RCC 7860 (cell line): ENCODE results near the gene FEN1.

Experiments used
- DNase-seq: peaks from one replicate; pipeline ENCODE4 v3.0.0-alpha.2; 2015; ENCODE audit warnings: low spot score
- FAIRE-seq: peaks from 2 replicates; lab custom pipeline; 2012; peaks lifted over from hg19 to GRCh38; lab: Jason Lieb, UNC

The FEN1 gene

DNA sequence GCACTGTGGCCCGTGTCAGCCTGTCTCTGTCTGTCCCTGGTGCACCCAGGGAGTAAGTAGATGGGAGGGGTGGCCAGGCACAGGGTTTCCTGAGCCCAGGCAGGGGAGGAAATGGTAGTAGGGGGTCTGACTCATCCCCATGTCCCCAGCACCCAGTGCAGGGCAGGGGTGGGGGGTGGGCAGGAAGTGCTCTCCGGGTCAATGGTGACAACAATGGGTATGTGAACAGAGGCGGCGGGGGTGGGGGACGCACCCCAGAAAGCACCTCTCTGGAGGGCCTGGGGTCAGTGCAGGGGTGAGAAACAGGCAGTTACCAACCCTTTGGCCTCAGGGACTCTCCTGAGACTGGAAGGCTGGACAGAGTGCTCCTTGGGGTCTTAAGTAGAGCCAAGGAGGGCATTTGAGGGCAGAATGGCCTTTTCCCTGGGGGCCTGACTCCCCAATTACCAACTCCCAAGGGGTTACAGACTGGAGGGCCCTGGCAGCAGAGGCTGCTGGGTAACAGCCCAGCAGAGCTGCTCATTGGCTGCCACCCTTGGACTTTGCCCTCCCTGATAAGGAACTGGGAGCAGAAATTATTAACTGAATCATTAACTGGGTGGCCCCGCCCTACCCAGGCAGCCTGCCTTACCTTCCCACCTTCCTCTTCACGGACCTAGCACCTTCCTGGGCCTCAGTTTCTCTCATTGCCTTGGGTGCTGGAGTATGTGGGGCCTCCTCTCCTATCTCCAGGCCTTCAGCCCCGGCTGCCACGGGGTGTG, 36.1 kb upstream of the FEN1 start:
- FAIRE-seq (peak; percentile 63), DNase-seq (peak; percentile 82)

DNA sequence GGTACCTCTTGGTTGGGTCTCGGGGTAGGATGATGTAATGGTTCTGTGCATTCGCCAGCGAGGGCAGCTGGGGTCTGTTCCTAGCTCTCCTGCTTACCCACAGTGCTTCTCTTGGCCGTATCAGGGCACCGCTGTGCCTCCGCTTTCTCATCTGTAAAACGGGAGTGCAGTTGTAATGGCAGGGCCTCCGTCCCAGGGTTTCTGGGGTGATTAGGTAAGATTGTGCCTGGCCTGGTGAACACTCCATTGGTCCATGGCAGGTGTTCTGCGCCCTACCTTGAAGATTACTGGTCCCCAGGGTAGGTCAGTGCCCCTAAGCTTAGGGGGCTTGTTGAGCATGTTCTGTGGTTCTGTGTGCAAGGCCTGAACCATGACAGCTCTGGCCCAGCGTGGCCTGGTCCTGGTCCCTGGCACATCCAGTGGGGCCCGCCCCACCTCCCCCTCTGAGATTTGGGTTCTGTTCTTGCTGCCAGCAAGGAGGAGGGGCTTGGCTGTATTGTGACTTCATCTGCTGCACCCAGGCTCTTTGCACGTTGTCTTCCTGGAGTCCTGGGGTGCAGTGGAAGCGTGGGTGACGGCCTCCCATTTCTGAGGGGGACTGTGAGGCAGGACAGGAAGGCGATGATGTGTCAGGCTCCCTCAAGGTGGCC, 35.4 kb upstream of the FEN1 start:
- FAIRE-seq, result no peak
- no peak for DNase-seq

DNA sequence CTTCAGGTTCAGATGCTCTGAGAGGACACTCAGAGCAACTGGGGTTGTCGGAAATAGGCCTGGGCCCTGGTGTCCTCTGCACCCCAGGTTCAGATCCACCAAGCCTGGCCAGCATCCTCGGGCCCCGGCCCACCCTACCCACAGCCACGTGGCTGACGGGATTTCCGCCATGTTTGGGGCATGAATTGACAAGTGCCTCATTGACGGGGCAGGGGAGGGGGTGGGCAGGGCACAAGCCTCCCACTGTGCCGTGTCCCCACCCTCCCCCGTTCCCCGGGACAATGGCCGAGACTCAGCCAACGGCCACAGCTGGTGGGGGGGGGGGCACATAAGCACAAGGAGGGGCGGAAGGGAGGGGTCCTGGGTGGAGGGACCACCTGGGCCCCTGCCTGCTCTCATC, 31.8 kb upstream of the FEN1 start:
- no peak for FAIRE-seq
- no peak for DNase-seq

DNA sequence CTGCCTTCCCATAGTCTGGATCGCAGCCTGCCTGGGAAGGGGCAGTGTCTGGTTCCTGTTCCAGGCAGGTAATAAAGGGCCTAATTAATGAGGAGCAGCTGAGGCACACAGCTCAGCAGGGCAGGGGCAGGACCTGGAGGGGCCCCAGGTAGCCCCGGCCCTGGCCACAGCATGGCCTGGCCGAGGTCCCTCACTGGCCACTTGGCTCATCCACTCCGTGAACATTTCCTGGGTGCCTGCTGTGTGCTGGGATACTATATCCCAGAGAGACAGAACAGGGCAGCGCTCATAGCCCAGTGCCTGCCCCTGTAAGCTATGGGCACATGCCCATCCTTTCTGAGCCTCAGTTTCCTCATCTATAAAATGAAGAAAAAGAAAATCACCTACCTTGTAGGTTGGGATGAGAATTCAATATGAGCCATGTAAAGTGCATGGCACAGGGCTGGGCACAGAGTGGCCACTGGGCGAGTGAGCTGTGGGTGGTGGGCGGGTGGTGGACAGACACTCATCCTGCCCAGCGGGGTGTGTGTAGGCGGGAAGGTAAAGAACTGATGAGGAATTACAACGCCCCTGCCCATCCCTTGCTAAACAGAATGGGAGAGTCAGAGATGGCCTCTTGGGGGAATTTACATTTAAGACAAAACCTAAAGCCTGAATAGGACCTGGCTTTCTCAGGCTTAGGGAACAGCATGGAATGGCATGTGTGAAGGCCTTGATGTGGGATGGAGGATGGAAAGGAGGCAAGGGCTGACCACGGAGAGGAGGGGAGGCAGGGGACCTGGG, 31.1 kb upstream of the FEN1 start:
- DNase-seq (no peak), FAIRE-seq (no peak)

DNA sequence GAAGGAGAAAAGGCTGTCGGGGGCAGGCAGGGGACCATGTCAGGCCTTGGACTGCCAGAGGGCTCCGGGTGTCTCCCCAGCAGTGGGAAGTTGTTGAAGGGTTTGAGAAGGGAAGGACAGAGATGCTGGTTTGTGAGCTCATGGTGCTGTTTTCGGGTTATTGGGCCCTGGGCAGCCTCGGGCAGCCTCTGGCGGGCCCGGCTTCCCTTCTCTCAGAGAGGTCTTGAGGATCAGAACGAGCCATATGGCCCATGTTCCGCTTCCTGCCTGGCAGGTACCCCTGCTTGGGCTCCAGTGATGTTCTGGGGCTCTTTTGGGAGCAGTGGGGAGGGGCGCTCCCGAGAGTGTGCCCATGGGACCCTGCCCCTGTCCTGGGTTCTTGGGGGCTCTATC, 30.5 kb upstream of the FEN1 start:
- FAIRE-seq (no peak), DNase-seq (no peak)

DNA sequence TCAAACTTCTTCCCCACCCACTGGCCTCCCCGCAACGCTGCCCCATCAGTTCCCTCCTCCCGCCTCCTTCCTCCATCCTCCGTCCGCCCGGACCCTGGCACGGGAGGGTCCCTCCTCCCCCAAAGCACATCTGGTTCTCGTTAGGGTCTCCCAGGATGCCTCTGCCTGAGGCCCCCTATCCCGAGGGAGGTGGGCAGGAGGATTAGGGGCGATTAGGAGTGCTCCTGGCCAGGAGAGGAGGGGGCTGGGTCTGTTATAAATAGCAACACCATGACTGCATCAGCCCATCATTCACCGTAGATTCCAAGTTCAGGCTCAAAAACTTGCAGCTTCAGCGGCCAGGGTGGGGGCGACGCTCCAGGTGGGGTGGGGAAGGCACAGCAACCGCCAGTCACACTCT, 29.9 kb upstream of the FEN1 start:
- no peak for FAIRE-seq
- DNase-seq, result no peak

DNA sequence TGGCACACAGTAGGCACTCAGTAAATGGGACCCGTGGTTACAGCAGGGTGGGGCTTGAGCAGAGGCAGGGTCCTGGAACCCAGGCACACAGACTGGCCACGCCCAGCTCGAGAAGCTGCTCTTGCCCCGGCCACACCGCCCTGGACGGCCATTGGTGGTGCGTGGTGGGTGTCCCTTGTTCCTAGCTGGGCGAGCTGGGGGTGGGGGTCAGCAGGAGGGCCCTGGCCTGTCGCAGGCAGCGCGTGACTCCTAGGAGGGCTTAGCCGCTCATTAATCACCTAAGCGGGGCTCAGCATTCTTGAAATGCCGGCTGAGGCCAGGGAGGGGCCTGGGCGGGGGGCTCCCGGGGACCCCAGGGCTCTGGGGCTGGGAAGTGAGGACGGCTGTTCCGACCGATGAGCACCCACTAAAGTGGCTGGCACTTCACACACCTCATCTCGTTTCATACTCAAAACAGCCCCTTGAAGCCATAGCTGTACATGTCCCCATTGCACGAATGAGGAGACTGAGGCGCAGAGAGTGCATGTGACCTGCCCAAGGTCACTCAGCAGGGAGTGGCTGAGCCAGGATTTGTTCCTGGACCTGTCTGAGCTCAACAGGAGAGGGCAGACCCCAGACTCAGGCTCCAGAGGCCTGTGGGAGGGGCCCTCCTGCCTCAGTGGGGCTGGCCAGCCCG, 28.6 kb upstream of the FEN1 start:
- FAIRE-seq, result no peak
- no peak for DNase-seq

DNA sequence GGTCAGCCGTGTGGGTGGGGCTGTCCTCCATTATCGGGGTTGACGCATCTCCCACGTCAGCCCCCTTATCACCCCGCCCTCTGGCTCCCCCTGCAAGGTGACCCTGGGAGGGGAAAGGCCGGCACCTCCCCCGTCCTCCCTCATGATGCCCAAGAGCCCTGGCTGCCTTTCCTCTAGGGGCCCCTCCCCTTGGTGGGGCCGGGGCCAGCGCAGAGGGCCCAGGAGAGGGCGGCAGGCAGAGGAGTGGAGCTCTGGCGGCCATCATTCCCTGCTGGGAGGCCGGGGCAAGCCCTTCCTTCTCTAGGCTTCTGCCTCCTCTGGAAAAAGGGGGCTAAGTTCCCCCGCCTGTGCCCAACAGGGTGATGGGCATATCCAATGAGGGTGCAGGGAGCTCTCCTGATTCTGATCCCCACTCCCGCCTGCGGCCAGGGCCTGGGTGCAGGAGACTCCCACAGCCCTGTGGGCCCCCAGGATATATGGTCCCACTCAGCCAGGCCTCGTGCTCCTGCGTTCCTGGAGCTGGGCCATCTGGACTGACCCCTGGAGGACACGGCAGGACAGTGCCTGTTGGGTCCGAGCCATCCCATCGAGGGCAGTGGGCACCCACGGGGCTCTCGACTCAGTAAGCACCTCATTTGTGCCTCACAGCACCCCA, 28.0 kb upstream of the FEN1 start:
- no peak for DNase-seq
- FAIRE-seq, result no peak

DNA sequence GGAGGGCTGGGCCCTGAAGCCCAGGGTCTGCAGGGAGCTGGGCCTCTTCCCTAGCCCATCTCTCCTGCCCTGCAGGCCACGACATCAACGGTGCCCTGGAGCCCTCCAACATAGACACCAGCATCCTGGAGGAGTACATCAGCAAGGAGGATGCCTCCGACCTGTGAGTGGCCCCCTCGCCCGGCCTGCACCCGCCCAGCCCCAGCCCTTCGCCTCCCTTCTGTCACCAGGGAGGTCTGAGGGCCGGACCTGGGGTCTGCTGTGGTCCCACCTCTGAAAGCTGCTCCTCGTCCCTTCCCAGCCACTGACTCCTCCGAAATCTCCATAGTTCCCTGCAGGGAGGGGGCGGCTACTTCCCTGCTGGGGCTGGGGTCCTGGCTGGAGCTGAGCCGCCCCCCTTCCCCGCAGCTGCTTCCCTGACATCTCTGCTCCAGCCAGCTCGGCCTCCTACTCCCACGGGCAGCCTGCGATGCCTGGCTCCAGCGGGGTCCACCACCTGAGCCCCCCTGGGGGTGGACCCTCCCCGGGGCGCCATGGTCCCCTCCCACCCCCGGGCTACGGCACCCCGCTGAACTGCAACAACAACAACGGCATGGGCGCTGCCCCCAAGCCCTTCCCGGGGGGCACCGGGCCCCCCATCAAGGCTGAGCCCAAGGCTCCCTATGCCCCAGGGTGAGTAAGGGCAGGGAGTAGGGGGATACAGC, 27.0 kb upstream of the FEN1 start:
- no peak for DNase-seq
- no peak for FAIRE-seq

DNA sequence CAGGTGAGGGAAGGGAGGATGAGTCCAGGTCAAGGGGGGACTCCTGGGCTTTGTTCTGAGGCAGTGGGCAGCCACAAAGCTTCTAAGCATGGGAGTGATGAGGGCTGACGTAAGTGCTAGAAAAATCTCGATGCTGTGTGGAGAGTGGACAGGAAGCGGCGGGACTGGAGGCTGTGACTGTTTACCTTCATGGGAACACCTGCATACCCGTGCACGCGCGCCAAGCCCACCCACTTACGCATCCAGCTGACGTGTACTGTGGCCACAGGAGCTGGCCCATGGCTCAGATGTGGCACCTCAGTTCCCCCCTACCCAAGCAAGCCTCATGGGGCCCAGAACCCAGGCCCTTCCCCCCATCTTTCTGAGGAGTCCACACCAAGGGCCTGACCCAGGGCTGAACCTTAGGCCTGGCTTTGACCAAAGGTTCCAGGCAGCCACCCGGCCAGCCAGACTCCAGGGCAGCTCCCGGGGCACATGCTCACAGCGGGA, 26.3 kb upstream of the FEN1 start:
- DNase-seq (no peak), FAIRE-seq (no peak)

DNA sequence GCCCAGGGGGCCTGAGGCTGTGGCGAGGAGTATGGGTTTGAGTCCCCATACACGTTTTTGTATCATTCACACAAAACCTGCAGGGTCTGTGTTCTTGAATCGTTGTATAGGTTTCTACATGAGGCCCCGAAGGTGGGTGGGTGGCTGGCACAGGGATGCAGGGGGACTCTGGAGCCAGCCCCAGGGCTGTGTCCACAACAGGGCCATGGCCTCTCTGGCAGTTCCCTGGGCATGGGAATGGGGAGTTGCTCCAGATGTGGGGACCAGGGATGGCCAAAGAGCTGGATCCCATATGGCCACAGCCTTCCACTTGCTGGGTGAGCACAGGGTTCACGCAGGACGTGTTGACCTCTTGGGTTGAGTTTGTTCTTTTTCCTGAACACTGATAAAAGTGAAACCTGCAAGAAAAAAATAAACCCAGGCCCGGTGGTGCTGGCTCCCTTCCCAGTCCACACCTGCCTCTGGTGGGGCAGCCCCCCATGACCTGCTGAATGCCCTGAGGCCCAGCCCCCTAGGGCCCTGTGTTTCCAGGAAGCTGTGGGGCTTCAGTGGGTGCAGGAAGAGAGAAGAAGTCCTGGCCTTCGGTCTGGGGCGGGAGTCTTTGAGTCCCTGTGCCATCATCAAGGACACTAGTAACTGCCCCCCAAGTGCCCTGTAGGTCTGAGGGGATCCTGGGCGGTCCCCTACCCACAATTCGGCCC, 24.2 kb upstream of the FEN1 start:
- no peak for FAIRE-seq
- DNase-seq, result no peak

DNA sequence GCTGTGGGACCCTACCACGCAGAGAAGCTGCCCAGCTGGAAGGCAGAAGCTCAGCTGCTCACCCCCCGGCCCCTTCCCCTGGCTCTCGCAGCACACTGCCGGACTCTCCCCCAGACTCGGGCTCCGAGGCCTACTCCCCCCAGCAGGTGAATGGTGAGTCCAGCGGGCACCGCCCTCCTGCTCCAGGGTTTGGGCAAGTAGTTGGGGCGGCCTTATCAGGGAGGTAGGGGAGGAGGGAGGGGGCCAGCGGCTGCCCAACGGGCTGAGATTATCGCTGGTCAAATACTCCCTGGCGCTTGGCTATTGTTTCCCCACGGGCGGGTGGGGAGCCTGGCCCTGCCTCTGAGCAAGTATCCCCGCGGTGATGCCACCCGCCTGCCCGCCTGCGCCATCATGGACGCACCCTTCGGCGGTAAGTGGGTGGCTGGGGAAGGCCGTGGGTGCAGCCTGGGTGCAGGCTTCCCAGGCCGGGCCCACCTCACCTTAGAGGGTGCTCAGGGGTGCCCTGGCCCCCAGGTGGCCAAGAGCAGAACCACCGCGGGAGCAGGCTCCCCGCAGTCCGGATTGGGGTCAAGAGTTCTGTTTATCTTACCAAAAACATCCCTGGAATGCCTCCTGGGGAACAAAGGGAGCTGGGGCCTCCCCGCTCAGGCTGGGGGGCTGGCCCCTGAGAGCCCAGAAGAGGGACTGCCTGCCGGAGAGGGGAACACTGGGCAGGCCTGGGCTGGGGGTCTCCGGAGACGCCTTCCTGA, 23.4 kb upstream of the FEN1 start:
- FAIRE-seq (no peak), DNase-seq (no peak)

DNA sequence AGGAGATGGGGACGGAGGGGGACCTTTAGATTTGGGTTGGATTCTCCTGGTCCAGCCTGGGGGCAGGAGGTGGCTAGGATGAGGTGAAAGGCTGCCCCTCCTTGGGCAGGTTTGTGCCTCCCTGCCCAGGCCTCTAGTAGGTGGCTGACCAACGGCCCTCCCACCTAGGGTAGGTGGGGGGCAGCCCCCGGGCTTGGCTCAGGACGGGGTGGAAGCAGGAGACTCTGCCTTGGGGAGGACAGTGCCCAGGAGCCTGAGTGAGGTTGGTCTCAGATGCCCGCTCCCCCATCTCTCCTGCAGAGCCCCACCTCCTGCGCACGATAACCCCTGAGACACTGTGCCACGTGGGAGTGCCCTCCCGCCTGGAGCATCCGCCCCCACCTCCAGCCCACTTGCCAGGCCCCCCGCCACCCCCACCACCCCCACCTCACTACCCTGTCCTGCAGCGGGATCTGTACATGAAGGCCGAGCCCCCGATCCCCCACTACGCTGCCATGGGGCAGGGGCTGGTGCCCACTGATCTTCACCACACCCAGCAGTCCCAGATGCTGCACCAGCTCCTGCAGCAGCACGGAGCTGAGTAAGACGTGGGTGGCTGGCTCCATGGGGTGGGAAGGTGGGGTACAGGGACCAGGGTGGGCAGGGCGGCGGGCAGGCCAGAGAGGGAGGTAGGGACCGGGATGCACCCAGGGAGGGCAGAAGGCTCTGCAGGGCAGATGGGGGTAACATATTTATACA, 22.6 kb upstream of the FEN1 start:
- no peak for FAIRE-seq
- no peak for DNase-seq

DNA sequence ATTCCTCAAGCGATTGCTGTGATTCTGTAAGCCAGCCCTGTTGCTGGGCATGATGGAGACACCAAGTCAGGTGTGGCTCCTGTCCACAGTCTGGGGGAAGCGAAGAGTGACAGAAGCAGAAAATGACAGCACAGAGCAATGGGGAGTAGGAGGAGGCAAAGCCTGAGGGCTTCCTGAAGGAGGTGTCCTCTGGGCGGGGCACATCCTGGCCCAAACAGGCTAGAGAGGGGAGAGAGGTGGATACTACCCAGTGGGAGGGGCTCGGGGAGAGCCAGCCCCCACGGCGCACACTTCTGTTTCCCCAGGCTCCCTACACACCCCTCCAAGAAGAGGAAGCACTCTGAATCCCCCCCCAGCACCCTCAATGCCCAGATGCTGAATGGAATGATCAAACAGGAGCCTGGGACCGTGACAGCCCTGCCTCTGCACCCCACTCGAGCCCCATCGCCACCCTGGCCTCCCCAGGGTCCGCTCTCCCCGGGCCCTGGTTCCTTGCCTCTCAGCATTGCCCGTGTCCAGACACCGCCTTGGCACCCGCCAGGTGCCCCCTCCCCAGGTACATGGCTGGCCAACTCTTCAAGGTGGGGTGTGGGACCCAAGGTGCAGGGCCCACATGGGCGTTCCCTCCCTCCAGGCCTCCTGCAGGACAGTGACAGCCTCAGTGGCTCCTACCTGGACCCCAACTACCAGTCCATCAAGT, 21.4 kb upstream of the FEN1 start:
- FAIRE-seq, result no peak
- DNase-seq, result no peak

DNA sequence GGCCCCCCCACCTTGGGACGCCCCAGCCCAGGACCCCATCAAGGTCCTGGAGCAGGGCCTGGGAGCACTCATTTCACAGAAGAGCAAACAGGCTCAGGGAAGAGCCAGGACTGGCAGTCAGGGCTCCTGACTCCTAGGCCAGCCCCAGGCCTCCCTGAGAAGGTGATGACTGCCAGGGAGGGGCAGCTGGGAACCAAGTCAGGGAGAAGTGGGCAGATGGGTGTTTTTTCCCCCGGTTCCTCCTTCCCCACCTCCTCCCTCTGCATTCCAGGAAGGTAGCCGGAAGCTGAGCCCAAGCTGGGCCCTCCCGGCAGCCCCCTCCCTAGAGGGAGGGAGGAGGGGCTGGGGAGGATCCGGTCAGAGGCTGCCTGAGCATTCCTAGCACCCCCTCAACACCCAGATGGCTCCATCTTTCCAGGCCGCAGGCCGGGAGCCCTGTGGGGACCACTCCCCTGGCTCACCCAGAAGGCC, 20.7 kb upstream of the FEN1 start:
- DNase-seq, result no peak
- FAIRE-seq, result no peak

DNA sequence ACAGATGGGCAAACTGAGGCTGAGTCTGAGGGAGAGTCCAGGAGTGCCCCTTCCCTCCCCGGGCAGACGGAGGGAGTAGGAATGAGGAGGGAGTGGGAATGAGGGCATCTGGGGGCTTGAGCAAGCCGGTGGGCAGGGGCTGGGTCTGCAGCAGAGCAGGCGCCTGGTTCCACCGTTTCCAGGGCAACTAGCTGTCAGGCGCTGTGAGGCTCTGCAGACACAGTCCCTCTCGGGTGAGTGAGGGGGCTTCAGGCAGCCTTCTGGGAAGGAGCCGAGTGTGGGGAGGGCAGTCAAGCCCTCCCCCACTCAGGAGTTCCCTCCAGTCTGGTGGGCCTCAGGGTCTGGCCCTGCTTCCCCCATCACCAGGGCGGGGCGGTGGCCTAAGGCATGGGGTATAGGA, 19.4 kb upstream of the FEN1 start:
- DNase-seq, result no peak
- FAIRE-seq, result no peak

DNA sequence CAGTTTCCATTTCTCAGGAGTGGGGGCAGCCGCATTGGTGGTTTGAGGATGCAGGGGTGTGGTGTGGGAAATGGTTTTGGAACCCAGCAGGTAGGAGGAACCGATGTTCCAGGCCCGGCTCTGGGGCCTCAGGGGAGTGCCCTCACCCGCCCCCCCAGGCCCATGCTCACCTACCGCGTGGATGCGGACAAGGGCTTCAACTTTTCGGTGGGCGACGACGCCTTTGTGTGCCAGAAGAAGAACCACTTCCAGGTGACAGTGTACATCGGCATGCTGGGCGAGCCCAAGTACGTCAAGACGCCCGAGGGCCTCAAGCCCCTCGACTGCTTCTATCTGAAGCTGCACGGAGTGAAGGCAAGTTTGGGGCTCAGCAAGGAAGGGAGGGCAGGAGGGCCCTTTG, 18.9 kb upstream of the FEN1 start:
- no peak for FAIRE-seq
- no peak for DNase-seq
